Activated naive CD8-positive, alpha-beta T cell treated with anti-CD3 and anti-CD28 coated beads for 36 hours (primary cell): Measurements from ENCODE around the gene ABCC4. TPM values are rescaled to one million over a fixed set of nuclear protein-coding genes. Genes with fewer than 3 reads are reported as not detected.
"Not testable (repeated sequence)": the region's sequence is repeated elsewhere in the genome, so short reads cannot be mapped to it uniquely, and the experiment has no call there.

ENCODE experiments used
- DNase-seq: peaks from one replicate; pipeline ENCODE4 v3.0.0; 2021
- H3K27ac Mint-ChIP-seq: one replicate; pipeline ENCODE4 v1.8.0; 2022; ENCODE audit warnings: mild to moderate bottlenecking, moderate library complexity, mixed read lengths
- H3K27me3 Mint-ChIP-seq: one replicate; pipeline ENCODE4 v1.8.0; 2022; ENCODE audit warnings: mild to moderate bottlenecking, mixed read lengths
- H3K36me3 Mint-ChIP-seq: one replicate; pipeline ENCODE4 v1.8.0; 2021; ENCODE audit warnings: mild to moderate bottlenecking, mixed read lengths
- H3K4me1 Mint-ChIP-seq: one replicate; pipeline ENCODE4 v1.8.0; 2021; ENCODE audit warnings: mixed read lengths
- H3K4me3 Mint-ChIP-seq: one replicate; pipeline ENCODE4 v1.8.0; 2022; ENCODE audit warnings: mild to moderate bottlenecking, moderate library complexity, mixed read lengths
- H3K9me3 Mint-ChIP-seq: one replicate; pipeline ENCODE4 v1.8.0; 2022; ENCODE audit warnings: mixed read lengths
- total RNA-seq, 2 experiments: library from RNA; stranded (reverse); gene quantifications; one replicate each; pipeline ENCODE4 v1.2.3, GENCODE V29; 2021

ABCC4 gene
- total RNA-seq, 2 experiments from 2014 or later, result 11.4 to 11.6 TPM

DNA sequence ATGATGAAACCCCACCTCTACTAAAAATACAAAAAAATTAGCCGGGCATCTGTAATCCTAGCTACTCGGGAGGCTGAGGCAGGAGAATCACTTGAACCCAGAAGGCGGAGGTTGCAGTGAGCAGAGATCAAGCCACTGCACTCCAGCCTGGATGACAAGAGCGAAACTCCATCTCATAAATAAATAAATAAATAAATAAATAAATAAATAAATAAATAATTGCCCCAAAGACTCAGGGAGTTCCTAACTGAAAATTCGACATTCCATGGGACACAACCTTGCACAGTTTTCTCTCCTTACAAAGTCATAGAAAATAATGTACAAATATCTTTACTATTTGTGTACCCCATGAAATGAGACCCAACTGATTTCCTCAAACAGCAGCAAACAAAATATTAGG lies 134.2 kb downstream of the ABCC4 start:
- H3K4me1 Mint-ChIP-seq, H3K27ac Mint-ChIP-seq, H3K27me3 Mint-ChIP-seq, H3K9me3 Mint-ChIP-seq, DNase-seq, H3K4me3 Mint-ChIP-seq: not testable (repeated sequence)
- peaks cover 29% of the 10 kb centered on the region for H3K36me3 Mint-ChIP-seq

DNA sequence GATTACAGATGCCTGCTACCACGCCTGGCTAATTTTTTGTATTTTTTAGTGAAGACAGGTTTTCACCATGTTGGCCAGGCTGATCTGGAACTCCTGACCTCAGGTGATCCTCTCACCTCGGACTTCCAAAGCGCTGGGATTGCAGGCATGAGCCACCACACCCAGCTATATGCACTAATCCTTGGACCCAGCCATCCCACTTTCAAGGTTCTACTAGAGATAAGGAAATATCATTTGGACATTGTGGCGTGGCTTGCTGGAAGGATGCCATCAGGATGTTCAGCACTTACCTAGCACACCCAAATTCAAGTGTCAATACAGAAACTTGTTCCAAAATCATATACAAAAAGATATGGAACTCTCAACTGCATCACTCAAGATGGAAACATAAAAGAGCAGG lies 136.4 kb downstream of the ABCC4 start:
- no peak overlapping the region for H3K27ac Mint-ChIP-seq
- H3K4me1 Mint-ChIP-seq, result peaks cover 8% of the 10 kb centered on the region
- H3K4me3 Mint-ChIP-seq, result no peak overlapping the region
- H3K9me3 Mint-ChIP-seq, result no peaks in the 10 kb centered on the region
- DNase-seq, result no peak
- H3K27me3 Mint-ChIP-seq, result no peaks in the 10 kb centered on the region
- peaks cover 21% of the 10 kb centered on the region for H3K36me3 Mint-ChIP-seq

DNA sequence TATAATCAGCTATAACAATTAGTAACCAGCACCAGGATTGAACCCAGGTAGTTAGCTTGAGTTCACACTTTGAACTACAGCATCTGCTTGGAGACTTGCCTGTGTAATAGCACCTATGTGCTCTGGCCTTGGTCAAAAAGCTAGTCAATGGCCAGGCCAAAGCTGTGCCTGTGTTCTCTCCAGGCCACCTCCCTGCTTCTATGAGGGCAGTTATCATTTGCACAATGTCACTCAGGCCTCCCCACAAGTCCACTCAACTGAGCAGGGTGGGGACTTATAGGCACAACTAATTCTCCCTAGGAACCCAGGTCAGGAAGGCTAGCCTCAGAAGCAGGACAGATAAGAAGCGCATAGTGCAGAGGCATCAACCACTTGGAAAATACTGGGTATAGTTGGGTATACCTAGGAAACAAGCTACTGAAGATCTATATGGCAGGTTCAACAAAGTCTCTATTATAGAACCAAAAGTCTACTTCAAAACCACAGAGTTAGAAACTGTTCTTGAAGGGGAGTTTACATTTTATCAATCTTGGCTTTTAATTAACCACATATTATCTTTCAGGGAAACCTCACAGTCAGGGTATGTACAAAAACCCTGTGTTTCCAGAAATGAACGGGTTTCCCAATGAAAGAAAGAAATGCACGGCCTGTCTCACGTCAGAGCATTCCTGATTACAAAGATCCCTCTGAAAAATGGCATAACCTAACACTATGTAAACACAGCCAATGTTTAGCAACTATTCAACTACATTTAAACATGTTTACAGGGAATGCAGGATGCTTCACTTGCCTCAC lies 140.9 kb downstream of the ABCC4 start:
- Mint-ChIP-seq H3K9me3 (no peaks in the 10 kb centered on the region), H3K36me3 (peaks cover 12% of the 10 kb centered on the region), H3K27ac (no peak overlapping the region), H3K27me3 (no peaks in the 10 kb centered on the region), H3K4me3 (no peak overlapping the region), H3K4me1 (peaks cover 8% of the 10 kb centered on the region)
- no peak for DNase-seq

DNA sequence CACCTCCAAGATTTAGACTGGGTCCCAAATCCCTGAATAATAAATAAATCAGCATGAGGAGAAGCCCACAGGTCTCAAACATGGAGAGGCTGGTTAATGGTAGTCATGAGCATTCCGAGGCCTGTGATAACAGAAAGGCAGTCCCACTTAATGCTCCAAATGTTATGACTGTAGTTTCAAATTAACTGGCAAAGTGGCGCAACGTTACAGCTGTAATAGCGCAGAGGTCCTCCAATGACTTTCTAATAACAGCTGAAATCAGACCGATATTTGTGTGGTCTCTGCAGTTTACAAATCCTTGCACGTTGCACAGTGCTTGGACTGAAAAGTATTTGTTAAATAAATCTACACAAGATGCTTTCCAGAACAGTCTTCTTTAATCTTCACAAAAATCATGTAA lies 141.8 kb downstream of the ABCC4 start:
- H3K27ac Mint-ChIP-seq, result no peak overlapping the region
- H3K4me1 Mint-ChIP-seq, result peaks cover 8% of the 10 kb centered on the region
- DNase-seq, result no peak
- H3K4me3 Mint-ChIP-seq, result no peak overlapping the region
- peaks cover 10% of the 10 kb centered on the region for H3K36me3 Mint-ChIP-seq
- H3K27me3 Mint-ChIP-seq, result no peaks in the 10 kb centered on the region
- H3K9me3 Mint-ChIP-seq, result no peaks in the 10 kb centered on the region

DNA sequence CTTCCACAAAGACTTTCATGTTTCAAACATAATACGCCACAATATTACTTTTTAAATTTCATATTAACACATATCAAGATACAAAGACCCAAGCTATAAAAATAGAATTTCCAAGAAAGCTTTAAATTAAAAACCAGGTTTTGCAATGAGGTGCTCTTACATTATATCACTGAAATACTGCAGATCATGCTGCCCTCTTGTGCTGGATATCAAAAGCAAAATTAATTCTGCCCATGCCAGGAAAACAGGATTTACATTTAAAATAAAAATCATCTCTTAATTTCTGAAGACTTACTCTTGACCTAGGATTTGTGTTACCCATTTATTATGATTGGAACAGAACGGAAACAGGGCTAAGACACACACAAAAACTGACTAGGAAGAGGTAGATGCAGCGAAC lies 145.0 kb downstream of the ABCC4 start:
- no peak overlapping the region for H3K4me3 Mint-ChIP-seq
- peaks cover 14% of the 10 kb centered on the region for H3K36me3 Mint-ChIP-seq
- no peaks in the 10 kb centered on the region for H3K9me3 Mint-ChIP-seq
- H3K27ac Mint-ChIP-seq, result no peak overlapping the region
- peaks cover 8% of the 10 kb centered on the region for H3K4me1 Mint-ChIP-seq
- H3K27me3 Mint-ChIP-seq, result no peaks in the 10 kb centered on the region
- DNase-seq, result no peak

DNA sequence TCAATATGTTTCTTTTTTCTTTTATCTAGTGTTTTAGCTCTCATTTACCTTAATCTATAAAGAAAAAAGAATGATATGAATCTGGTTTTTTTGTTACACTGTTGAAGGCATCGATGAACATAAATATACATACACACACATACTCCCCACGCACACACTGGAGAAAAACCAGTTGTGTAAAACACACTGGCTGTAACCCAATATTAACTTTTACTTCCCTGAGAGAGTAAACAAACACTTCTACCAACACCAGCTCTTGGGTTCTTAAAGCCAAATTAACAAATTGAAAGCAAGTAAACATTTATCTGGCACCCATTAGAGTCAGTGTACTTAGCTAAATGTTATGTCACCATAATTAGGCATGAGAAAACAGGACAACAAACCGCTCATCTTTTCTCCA lies 145.7 kb downstream of the ABCC4 start:
- Mint-ChIP-seq H3K27ac (no peak overlapping the region), H3K36me3 (peaks cover 18% of the 10 kb centered on the region), H3K4me3 (no peak overlapping the region), H3K9me3 (no peaks in the 10 kb centered on the region), H3K27me3 (no peaks in the 10 kb centered on the region), H3K4me1 (peaks cover 4% of the 10 kb centered on the region)
- no peak for DNase-seq

DNA sequence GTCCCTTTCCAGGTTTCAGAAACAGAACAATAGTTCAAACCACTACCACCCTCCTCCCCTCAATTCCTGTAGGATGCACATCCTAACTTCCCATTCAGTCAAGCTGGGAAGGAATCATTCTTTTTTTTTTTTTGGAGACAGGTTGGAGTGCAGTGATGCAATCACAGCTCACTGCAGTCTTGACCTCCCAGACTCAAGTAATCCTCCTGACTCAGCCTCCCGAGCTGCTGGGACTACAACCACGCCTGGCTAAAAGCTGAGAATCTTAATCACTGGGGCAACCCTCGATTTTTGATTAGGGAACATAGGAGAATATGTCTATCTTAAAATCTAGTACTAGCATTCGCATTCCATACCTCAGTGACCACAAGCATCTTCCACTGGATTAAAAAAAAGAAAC lies 146.2 kb downstream of the ABCC4 start:
- Mint-ChIP-seq H3K4me1 (no peaks in the 10 kb centered on the region), H3K36me3 (peaks cover 14% of the 10 kb centered on the region), H3K9me3 (no peaks in the 10 kb centered on the region), H3K4me3 (no peak overlapping the region), H3K27ac (no peak overlapping the region), H3K27me3 (no peaks in the 10 kb centered on the region)
- DNase-seq, result no peak

DNA sequence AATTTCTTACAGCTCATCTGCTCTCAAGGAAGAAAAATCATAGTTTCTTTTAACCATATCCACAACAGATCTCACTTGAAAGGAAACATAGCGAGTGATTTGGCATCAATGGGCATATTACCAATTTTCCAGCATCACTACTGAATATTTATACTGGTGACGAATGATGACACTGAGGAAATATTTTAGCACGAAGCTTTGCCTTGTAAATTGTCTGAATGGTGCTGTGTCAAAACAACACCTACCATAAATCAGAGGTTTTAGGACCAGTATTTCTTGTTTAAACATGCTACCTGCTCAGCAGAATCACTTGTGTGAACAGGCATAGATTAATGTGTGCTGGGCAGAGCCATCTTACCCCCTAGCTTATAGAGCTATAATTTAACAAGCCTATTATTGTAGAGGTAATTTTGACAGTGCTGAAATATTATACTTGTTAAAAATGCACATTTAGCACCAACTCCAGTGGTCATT lies 146.8 kb downstream of the ABCC4 start:
- H3K27ac Mint-ChIP-seq, result no peak overlapping the region
- peaks cover 12% of the 10 kb centered on the region for H3K36me3 Mint-ChIP-seq
- H3K4me1 Mint-ChIP-seq, result no peaks in the 10 kb centered on the region
- no peaks in the 10 kb centered on the region for H3K27me3 Mint-ChIP-seq
- no peaks in the 10 kb centered on the region for H3K9me3 Mint-ChIP-seq
- no peak overlapping the region for H3K4me3 Mint-ChIP-seq
- DNase-seq, result no peak

DNA sequence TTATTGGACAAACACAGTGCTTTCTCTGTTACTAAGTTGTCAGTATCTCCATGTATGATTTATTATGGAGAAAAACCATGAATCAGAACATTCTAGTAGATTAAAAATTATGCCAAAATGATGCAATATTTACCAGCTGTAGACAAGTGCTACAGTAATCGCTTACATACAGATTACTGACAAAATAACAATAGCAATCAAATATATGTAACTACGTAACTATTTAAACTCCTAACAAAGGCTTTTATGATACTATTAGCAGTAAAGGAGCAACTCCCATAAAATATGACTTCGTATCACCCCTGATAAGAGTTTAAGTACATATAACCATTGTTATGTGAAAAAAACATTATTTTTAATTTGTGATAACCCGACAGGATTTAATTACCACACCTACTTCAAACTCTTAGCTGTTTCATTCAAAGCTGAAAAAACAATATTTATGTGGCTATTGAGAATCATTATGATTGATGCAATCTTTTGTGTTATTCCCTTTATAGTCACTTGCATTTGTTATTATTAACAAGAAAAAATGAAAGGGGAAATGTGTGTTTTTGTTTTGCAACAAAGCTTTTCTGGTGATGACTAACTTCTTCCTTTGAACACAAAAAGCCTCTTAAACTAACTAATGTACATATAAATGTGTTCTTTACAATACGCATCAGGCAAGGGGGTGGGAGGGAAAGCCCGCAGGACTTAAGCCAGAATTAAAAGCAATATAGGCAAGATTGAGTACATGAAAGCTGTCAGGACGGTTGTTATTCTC lies 147.4 kb downstream of the ABCC4 start:
- no peaks in the 10 kb centered on the region for H3K27me3 Mint-ChIP-seq
- H3K9me3 Mint-ChIP-seq, result no peaks in the 10 kb centered on the region
- no peak overlapping the region for H3K27ac Mint-ChIP-seq
- no peak for DNase-seq
- H3K4me3 Mint-ChIP-seq, result no peak overlapping the region
- peaks cover 12% of the 10 kb centered on the region for H3K36me3 Mint-ChIP-seq
- no peaks in the 10 kb centered on the region for H3K4me1 Mint-ChIP-seq

DNA sequence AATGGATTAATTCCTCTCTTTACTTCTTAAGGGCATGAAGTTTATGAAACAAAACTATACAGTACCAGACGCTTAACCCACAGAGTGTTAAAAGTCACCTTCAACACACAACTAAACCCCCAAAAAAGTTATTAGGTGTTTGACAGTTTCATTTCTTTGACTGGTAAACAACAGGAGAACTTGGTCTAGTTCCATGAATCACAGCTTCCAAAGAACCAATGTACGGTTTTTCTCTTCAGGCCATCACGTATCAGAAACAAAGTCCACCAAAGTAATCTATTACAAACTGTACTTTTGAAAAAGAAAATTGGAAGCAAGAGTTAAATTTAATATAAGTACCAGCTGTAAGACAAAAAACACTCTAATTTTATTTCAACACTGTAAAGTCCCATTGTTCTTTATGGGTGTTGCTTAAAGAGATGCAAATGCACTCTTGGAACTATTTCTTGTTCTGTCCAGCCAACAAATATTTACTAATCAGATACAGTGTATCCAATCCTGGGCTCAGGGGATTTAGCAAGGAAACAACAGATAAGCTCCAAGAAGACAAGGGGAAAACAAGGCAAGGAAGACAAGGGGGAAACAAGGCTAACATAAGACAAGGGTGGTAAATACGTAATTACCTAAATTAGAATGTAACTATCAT lies 149.2 kb downstream of the ABCC4 start:
- H3K9me3 Mint-ChIP-seq, result no peaks in the 10 kb centered on the region
- H3K27me3 Mint-ChIP-seq, result no peaks in the 10 kb centered on the region
- H3K36me3 Mint-ChIP-seq, result peaks cover 14% of the 10 kb centered on the region
- no peak overlapping the region for H3K27ac Mint-ChIP-seq
- H3K4me3 Mint-ChIP-seq, result no peak overlapping the region
- H3K4me1 Mint-ChIP-seq, result no peaks in the 10 kb centered on the region
- no peak for DNase-seq

DNA sequence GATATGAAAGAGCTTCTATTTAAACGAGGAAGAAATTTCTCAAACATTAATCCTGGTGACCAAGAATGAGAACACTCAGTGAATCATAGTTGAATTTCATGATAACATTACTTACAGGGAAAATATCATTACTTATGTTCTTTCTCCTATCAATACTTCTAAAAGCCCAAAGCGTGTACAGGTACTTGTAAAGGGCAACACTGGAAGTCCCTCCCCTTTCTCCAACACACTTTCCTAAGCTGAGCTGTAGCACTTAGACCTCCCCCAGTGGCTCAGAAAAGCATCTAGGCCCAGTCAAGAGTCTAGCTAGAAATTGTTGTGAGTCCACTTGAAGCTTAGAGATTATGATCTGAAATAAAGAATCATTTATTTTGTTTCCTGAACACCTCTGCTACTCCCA lies 150.7 kb downstream of the ABCC4 start:
- H3K9me3 Mint-ChIP-seq, result peaks cover 2% of the 10 kb centered on the region
- H3K27ac Mint-ChIP-seq, result no peak overlapping the region
- H3K27me3 Mint-ChIP-seq, result no peaks in the 10 kb centered on the region
- H3K4me3 Mint-ChIP-seq, result no peak overlapping the region
- DNase-seq, result no peak
- no peaks in the 10 kb centered on the region for H3K4me1 Mint-ChIP-seq
- H3K36me3 Mint-ChIP-seq, result peaks cover 12% of the 10 kb centered on the region

DNA sequence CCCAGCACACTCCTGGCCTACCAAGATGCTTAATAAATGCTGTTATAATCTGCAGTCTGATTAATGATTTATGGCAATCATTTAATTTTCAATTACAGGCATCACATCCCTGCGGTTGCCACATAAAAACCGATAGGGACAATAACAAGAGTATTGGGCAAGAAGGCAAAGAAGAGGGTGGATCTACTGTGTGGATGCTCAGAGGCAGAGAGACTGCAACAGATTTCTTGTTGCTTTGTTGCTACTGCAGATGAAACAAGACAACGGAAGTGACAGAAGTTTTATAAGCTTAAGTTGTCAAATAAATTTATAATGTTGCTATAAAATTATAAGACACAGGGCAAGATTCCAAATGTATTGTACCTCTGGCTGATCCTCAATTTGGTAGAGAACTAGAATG lies 154.8 kb downstream of the ABCC4 start:
- Mint-ChIP-seq H3K4me3 (no peak overlapping the region), H3K27me3 (no peaks in the 10 kb centered on the region)

DNA sequence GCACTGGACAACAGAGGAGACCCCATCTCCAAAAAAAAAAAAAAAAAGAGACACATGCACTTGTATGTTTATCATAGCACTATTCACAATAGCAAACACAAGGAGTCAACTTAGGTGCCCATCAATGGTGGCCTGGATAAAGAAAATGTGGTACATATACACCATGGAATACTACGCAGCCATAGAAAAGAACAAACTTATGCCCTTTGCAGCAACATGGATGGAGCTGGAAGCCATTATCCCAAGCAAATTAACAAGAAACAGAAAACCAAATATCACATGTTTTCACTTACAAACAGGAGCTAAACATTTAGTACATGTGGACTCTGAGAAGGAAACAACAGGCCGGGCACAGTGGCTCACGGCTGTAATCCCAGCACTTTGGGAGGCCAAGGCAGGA lies 155.7 kb downstream of the ABCC4 start:
- peaks cover 2% of the 10 kb centered on the region for H3K4me1 Mint-ChIP-seq
- H3K27me3 Mint-ChIP-seq, result no peaks in the 10 kb centered on the region
- H3K4me3 Mint-ChIP-seq, result no peak overlapping the region
- H3K27ac Mint-ChIP-seq, result no peak overlapping the region
- no peak for DNase-seq
- peaks cover 6% of the 10 kb centered on the region for H3K9me3 Mint-ChIP-seq
- peaks cover 33% of the 10 kb centered on the region for H3K36me3 Mint-ChIP-seq

More for the DNA sequence above, 154.8 kb downstream of the ABCC4 start:
- no peak for DNase-seq
- Mint-ChIP-seq H3K36me3 (peaks cover 33% of the 10 kb centered on the region), H3K4me1 (peaks cover 2% of the 10 kb centered on the region), H3K9me3 (peaks cover 6% of the 10 kb centered on the region), H3K27ac (no peak overlapping the region)

DNA sequence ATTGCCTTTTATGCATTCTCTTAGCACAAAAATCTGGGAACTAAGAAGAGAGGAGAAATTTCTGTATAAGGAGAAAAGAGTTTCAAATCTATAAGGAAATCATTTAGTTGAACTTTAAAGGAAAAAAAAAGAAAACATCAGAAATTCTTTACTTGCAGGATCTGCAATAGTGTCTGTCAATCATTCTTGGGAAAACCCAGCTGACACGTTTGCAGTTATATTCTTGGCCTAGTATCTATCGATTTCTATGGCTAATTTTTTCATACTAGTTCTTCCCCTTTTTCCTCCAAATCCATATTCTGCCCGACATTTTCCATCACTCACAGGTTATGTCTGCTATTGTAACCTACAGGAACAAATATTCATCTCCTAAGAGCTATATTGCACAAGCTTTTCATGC lies 160.7 kb downstream of the ABCC4 start:
- DNase-seq, result no peak
- Mint-ChIP-seq H3K36me3 (peaks cover 46% of the 10 kb centered on the region), H3K9me3 (peaks cover 3% of the 10 kb centered on the region), H3K27ac (no peak overlapping the region), H3K27me3 (no peaks in the 10 kb centered on the region), H3K4me1 (peaks cover 2% of the 10 kb centered on the region), H3K4me3 (no peak overlapping the region)

DNA sequence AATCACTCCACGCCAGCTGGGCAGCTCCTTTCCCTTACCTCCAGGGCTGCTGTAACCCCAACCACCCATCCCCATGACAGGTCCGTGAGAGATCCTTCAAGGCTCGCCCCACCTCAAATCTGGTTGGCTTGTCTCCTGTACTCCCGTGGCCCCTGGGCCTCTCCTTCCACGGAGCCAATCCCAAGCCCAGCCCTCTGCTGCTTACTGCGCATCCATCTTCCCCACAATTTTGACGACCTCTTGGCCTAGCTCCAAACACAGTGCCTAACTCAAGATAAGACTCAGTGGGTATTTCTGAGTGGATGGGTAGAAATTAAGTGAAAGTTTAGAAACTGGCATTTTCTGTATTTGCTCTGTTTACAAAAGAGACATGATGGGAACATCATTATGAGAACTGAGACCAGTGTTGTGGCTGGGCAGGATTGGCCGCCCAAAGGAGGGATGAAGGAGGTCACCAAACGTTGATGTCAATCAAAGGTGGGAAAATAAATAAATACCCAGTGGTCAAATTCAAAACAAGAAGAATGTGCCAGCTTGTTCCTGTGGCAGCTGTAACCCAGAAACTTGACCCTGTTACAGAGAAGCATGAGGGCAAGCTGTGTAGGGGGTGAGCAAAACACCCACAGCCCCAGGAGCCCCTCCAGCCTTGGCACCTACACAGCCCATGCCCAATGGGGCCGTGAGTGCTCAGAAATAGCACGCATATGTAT lies 162.2 kb downstream of the ABCC4 start:
- Mint-ChIP-seq H3K9me3 (no peaks in the 10 kb centered on the region), H3K4me3 (no peak overlapping the region), H3K27ac (no peak overlapping the region), H3K36me3 (peaks cover 33% of the 10 kb centered on the region), H3K27me3 (no peaks in the 10 kb centered on the region), H3K4me1 (no peaks in the 10 kb centered on the region)
- no peak for DNase-seq
